ENCODE measurements around the gene LHFPL3. TPM values are rescaled to one million over a fixed set of nuclear protein-coding genes. Genes with fewer than 3 reads are reported as not detected.

LHFPL3 gene
- total RNA-seq, 1 experiment from 2014 or later = not detected

DNA sequence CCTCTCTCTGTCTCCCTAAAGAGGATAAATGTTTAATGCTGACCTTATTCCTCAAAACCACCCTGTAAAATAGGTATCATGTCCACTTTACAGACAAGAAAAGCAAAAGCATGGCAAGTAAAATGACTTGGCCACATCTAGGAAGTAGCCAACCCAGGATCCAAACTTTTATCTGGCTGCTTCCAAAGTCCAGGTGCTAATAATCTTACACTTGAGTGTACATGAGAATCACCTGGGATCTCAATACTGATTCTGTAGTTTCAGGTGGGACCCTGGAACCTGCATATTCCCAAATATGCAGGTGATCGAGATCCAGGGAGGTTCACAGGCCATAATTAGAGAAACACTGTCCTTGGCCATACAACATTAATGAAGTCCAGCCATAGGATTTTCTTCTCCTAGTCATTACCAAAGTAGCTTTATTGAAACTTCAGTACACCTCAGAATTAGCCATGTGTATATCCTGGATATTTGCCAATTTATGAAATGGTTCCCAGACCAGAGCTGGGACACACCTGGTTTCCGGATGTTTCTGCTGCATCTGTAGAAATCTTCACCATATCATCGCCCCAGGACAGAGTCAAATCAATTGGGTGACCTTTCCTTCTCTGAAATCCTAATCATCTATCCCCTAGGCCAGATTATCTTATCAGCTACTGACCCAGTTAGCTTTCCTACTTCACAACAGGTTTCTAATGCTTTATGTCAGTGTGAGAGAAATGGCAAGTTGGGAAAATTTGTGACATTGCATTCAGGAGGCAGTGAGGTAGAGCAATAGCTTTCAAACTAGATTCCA, 566.5 kb downstream of the LHFPL3 start:
- CTCF ChIA-PET = interaction anchor here (1.5 to 3.4 kb wide), 2 partner anchors 11 kb away, joined by 3 to 20 read pairs; no protein-coding TSS in a partner anchor
- H2AFZ ChIP-seq (ENCODE audit: low read depth, low read length, poor library complexity, severe bottlenecking) = no peak overlapping the region
- no peak overlapping the region for H3K27ac ChIP-seq (ENCODE audit: low read depth, low read length)
- no peaks in the 10 kb centered on the region for H3K27me3 ChIP-seq (ENCODE audit: insufficient read depth, low read length)
- ATAC-seq (no peak), DNase-seq (ENCODE audit: low read depth, low spot score) (no peak)
- POLR2A ChIA-PET = no interaction called here
- no TSS peak for BruUV-seq (replicated peaks)
- no peaks in the 10 kb centered on the region for H3K79me2 ChIP-seq (ENCODE audit: insufficient read depth, low read length)
- RAD21 ChIA-PET (ENCODE audit: low non-redundant PET in 1 of 2, low total read pairs in 2 of 2, uncharacterized antibody in 2 of 2, unreplicated experiment in 2 of 2) = no interaction called here
- TF ChIP-seq, protein P1, sequence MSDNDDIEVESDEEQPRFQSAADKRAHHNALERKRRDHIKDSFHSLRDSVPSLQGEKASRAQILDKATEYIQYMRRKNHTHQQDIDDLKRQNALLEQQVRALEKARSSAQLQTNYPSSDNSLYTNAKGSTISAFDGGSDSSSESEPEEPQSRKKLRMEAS (IDR thresholded peaks at IDR 0.05) = no peak
- TF ChIP-seq RAD21 (IDR thresholded peaks at IDR 0.05; ENCODE audit: low read depth) (no peak), FOSL1 (IDR thresholded peaks at IDR 0.05; ENCODE audit: low read depth) (no peak), POLR2AphosphoS5 (IDR thresholded peaks at IDR 0.05; ENCODE audit: low read depth, low read length) (no peak), JUND (IDR thresholded peaks at IDR 0.05) (no peak), POLR2A (IDR thresholded peaks at IDR 0.05; ENCODE audit: borderline replicate concordance, extremely low read depth, insufficient read depth, insufficient read length) (no peak), SP1 (IDR thresholded peaks at IDR 0.05; ENCODE audit: low read depth) (no peak), TCF7L2 (IDR thresholded peaks at IDR 0.05; ENCODE audit: borderline replicate concordance, extremely low read depth, insufficient read depth, insufficient read length) (no peak), EZH2phosphoT487 (IDR thresholded peaks at IDR 0.05; ENCODE audit: borderline replicate concordance) (no peak), ZFX (IDR thresholded peaks at IDR 0.05) (no peak), CBX3 (IDR thresholded peaks at IDR 0.05; ENCODE audit: low read depth) (no peak), SRF (IDR thresholded peaks at IDR 0.05; ENCODE audit: low read depth) (no peak), EGR1 (IDR thresholded peaks at IDR 0.05; ENCODE audit: low read depth) (no peak), SIN3A (IDR thresholded peaks at IDR 0.05; ENCODE audit: low read depth) (no peak), ZNF274 (IDR thresholded peaks at IDR 0.05; ENCODE audit: low read depth, low read length) (no peak), ELF1 (IDR thresholded peaks at IDR 0.05; ENCODE audit: borderline replicate concordance, low read depth) (no peak)
- TF ChIP-seq, protein P2, sequence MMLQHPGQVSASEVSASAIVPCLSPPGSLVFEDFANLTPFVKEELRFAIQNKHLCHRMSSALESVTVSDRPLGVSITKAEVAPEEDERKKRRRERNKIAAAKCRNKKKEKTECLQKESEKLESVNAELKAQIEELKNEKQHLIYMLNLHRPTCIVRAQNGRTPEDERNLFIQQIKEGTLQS (IDR thresholded peaks at IDR 0.05) = no peak
- TF ChIP-seq, protein P3, sequence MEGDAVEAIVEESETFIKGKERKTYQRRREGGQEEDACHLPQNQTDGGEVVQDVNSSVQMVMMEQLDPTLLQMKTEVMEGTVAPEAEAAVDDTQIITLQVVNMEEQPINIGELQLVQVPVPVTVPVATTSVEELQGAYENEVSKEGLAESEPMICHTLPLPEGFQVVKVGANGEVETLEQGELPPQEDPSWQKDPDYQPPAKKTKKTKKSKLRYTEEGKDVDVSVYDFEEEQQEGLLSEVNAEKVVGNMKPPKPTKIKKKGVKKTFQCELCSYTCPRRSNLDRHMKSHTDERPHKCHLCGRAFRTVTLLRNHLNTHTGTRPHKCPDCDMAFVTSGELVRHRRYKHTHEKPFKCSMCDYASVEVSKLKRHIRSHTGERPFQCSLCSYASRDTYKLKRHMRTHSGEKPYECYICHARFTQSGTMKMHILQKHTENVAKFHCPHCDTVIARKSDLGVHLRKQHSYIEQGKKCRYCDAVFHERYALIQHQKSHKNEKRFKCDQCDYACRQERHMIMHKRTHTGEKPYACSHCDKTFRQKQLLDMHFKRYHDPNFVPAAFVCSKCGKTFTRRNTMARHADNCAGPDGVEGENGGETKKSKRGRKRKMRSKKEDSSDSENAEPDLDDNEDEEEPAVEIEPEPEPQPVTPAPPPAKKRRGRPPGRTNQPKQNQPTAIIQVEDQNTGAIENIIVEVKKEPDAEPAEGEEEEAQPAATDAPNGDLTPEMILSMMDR (IDR thresholded peaks at IDR 0.05 in 2 of 3, conservative IDR thresholded peaks at IDR 0.05 in 1 of 3; ENCODE audit: borderline replicate concordance in 1 of 3, insufficient read depth in 1 of 3, low read depth in 2 of 3, low read length in 2 of 3) = no peak
- TF ChIP-seq, protein P4, sequence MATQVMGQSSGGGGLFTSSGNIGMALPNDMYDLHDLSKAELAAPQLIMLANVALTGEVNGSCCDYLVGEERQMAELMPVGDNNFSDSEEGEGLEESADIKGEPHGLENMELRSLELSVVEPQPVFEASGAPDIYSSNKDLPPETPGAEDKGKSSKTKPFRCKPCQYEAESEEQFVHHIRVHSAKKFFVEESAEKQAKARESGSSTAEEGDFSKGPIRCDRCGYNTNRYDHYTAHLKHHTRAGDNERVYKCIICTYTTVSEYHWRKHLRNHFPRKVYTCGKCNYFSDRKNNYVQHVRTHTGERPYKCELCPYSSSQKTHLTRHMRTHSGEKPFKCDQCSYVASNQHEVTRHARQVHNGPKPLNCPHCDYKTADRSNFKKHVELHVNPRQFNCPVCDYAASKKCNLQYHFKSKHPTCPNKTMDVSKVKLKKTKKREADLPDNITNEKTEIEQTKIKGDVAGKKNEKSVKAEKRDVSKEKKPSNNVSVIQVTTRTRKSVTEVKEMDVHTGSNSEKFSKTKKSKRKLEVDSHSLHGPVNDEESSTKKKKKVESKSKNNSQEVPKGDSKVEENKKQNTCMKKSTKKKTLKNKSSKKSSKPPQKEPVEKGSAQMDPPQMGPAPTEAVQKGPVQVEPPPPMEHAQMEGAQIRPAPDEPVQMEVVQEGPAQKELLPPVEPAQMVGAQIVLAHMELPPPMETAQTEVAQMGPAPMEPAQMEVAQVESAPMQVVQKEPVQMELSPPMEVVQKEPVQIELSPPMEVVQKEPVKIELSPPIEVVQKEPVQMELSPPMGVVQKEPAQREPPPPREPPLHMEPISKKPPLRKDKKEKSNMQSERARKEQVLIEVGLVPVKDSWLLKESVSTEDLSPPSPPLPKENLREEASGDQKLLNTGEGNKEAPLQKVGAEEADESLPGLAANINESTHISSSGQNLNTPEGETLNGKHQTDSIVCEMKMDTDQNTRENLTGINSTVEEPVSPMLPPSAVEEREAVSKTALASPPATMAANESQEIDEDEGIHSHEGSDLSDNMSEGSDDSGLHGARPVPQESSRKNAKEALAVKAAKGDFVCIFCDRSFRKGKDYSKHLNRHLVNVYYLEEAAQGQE (IDR thresholded peaks at IDR 0.05; ENCODE audit: low read depth) = no peak
- TF ChIP-seq, protein P5, sequence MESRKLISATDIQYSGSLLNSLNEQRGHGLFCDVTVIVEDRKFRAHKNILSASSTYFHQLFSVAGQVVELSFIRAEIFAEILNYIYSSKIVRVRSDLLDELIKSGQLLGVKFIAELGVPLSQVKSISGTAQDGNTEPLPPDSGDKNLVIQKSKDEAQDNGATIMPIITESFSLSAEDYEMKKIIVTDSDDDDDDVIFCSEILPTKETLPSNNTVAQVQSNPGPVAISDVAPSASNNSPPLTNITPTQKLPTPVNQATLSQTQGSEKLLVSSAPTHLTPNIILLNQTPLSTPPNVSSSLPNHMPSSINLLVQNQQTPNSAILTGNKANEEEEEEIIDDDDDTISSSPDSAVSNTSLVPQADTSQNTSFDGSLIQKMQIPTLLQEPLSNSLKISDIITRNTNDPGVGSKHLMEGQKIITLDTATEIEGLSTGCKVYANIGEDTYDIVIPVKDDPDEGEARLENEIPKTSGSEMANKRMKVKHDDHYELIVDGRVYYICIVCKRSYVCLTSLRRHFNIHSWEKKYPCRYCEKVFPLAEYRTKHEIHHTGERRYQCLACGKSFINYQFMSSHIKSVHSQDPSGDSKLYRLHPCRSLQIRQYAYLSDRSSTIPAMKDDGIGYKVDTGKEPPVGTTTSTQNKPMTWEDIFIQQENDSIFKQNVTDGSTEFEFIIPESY (IDR thresholded peaks at IDR 0.05; ENCODE audit: extremely low read depth, insufficient replicate concordance, low read length) = no peak
- H3K9me2 ChIP-seq (ENCODE audit: insufficient read depth) = no peaks in the 10 kb centered on the region
- no peak overlapping the region for H3K9ac ChIP-seq (ENCODE audit: low read length)
- intact Hi-C loops (cut with micrococcal nuclease) = no loop called here
- no peaks in the 10 kb centered on the region for H3K9me3 ChIP-seq (ENCODE audit: control insufficient read depth in 1 of 2, insufficient read depth in 1 of 2, low read depth in 1 of 2, low read length in 2 of 2)
- no peaks in the 10 kb centered on the region for H4K20me1 ChIP-seq (ENCODE audit: insufficient read depth)
- H3K4me2 ChIP-seq (ENCODE audit: low read length) = no peak overlapping the region
- no peak overlapping the region for H3K4me3 ChIP-seq (replicated peaks in 1 of 2; ENCODE audit: low read depth in 1 of 2, low read length in 2 of 2)
- H3K36me3 ChIP-seq (ENCODE audit: control insufficient read depth in 1 of 2, insufficient read depth in 2 of 2, low read length in 2 of 2) = no peaks in the 10 kb centered on the region
- no peaks in the 10 kb centered on the region for H3K4me1 ChIP-seq (ENCODE audit: control insufficient read depth in 1 of 2, insufficient read depth in 2 of 2, low read length in 2 of 2)
